DMS153 treated with DMSO at 0.1 percent for 48 hours (cell line): ENCODE data around the gene PTPRQ.
"Not testable (repeated sequence)": the region's sequence is repeated elsewhere in the genome, so short reads cannot be mapped to it uniquely, and the experiment has no call there.

ENCODE experiments used
- DNase-seq: peaks from one replicate; lab custom pipeline; 2025; ENCODE audit not compliant: unreplicated experiment; lab: John Stamatoyannopoulos, UW

The PTPRQ gene

GRCh38 chr12:80472236-80472635, 28.2 kb downstream of the PTPRQ start:
- DNase-seq = no peak

- peak; percentile 26 for DNase-seq
Observed at GRCh38 chr12:80472911-80473500, 29.0 kb downstream of the PTPRQ start.

GRCh38 chr12:80477521-80478145, 33.6 kb downstream of the PTPRQ start:
- not testable (repeated sequence) for DNase-seq

- no peak for DNase-seq
Observed at GRCh38 chr12:80484746-80485145, 40.7 kb downstream of the PTPRQ start.

GRCh38 chr12:80485222-80485987, 41.4 kb downstream of the PTPRQ start:
- no peak for DNase-seq

GRCh38 chr12:80490329-80490728, 46.3 kb downstream of the PTPRQ start:
- DNase-seq = no peak

GRCh38 chr12:80491166-80491565, 47.1 kb downstream of the PTPRQ start:
- no peak for DNase-seq

GRCh38 chr12:80493466-80493865, 49.4 kb downstream of the PTPRQ start:
- no peak for DNase-seq

GRCh38 chr12:80494836-80495235, 50.8 kb downstream of the PTPRQ start:
- DNase-seq = no peak

- DNase-seq = no peak
Observed at GRCh38 chr12:80498059-80498728, 54.2 kb downstream of the PTPRQ start.

GRCh38 chr12:80504389-80505163, 60.5 kb downstream of the PTPRQ start:
- no peak for DNase-seq

GRCh38 chr12:80509781-80510556, 65.9 kb downstream of the PTPRQ start:
- DNase-seq = no peak

GRCh38 chr12:80512781-80513180, 68.7 kb downstream of the PTPRQ start:
- no peak for DNase-seq

GRCh38 chr12:80513211-80513610, 69.2 kb downstream of the PTPRQ start:
- DNase-seq = no peak

- no peak for DNase-seq
Observed at GRCh38 chr12:80517655-80518054, 73.6 kb downstream of the PTPRQ start.

- DNase-seq = no peak
Observed at GRCh38 chr12:80531646-80532045, 87.6 kb downstream of the PTPRQ start.

GRCh38 chr12:80539029-80539428, 95.0 kb downstream of the PTPRQ start:
- DNase-seq = no peak

GRCh38 chr12:80549298-80549697, 105.3 kb downstream of the PTPRQ start:
- no peak for DNase-seq

- DNase-seq = no peak
Observed at GRCh38 chr12:80551897-80552296, 107.9 kb downstream of the PTPRQ start.

GRCh38 chr12:80553316-80553715, 109.3 kb downstream of the PTPRQ start:
- no peak for DNase-seq
